Loucy (cell line): Measurements from ENCODE around the gene SLX4.

Experiments used
- H2AFZ ChIP-seq: fragments of 200-600 bp; sonication (generic); 2 replicates; pipeline ENCODE4 v1.6.0; 2016; ENCODE audit warnings: antibody characterized with exemption, mild to moderate bottlenecking, low read length, moderate library complexity
- H3F3A ChIP-seq: fragments of 200-600 bp; 2 replicates; pipeline ENCODE4 v1.6.0; 2016; ENCODE audit warnings: antibody characterized with exemption, low read depth, mild to moderate bottlenecking
- H3K27me3 ChIP-seq: fragments of 200-600 bp; sonication (generic); 2 replicates; pipeline ENCODE4 v1.6.1; 2014; ENCODE audit warnings: low read length, mild to moderate bottlenecking; ENCODE audit not compliant: insufficient read depth, poor library complexity, severe bottlenecking
- H3K36me3 ChIP-seq: fragments of 200-600 bp; sonication (generic); 2 replicates; pipeline ENCODE4 v1.6.1; 2016; ENCODE audit warnings: low read length; ENCODE audit not compliant: insufficient read depth
- H3K4me1 ChIP-seq: fragments of 200-600 bp; sonication (generic); 2 replicates; pipeline ENCODE4 v1.5.1; 2014; ENCODE audit warnings: low read length, mild to moderate bottlenecking; ENCODE audit not compliant: insufficient read depth, poor library complexity, severe bottlenecking
- H3K4me2 ChIP-seq: fragments of 200-600 bp; sonication (generic); 2 replicates; pipeline ENCODE4 v1.6.0; 2014; ENCODE audit warnings: antibody characterized with exemption, low read length, low read depth, mild to moderate bottlenecking; ENCODE audit not compliant: poor library complexity, severe bottlenecking
- H3K4me3 ChIP-seq: fragments of 200-600 bp; sonication (generic); 2 replicates; pipeline ENCODE4 v1.5.1; 2014; ENCODE audit warnings: low read length, mild to moderate bottlenecking, mixed read lengths; ENCODE audit not compliant: poor library complexity, severe bottlenecking
- H3K79me2 ChIP-seq: fragments of 200-600 bp; sonication (generic); 2 replicates; pipeline ENCODE4 v1.6.1; 2014; ENCODE audit warnings: low read length; ENCODE audit not compliant: insufficient read depth
- H3K9ac ChIP-seq: fragments of 200-600 bp; sonication (generic); 2 replicates; pipeline ENCODE4 v1.6.0; 2014; ENCODE audit warnings: mild to moderate bottlenecking, low read depth, low read length, moderate library complexity; ENCODE audit not compliant: poor library complexity, severe bottlenecking
- H3K9me2 ChIP-seq: fragments of 200-600 bp; sonication (generic); replicated peaks from 2 replicates; pipeline ENCODE4 v1.6.1; 2016; ENCODE audit warnings: low read depth, low read length, mixed read lengths
- H3K9me3 ChIP-seq: fragments of 200-600 bp; sonication (generic); 2 replicates; pipeline ENCODE4 v1.6.1; 2014; ENCODE audit warnings: mild to moderate bottlenecking, antibody characterized with exemption, low read length, low read depth; ENCODE audit not compliant: insufficient read depth
- H4K20me1 ChIP-seq: fragments of 200-600 bp; sonication (generic); 2 replicates; pipeline ENCODE4 v1.6.0; 2014; ENCODE audit warnings: antibody characterized with exemption, low read length, mild to moderate bottlenecking; ENCODE audit not compliant: insufficient read depth, poor library complexity, severe bottlenecking
- EZH2phosphoT487 ChIP-seq: fragments of 200-600 bp; IDR thresholded peaks from 2 replicates; pipeline ENCODE4 v1.6.1; 2018; ENCODE audit warnings: antibody characterized with exemption, mild to moderate bottlenecking, moderate library complexity, borderline replicate concordance
- TF ChIP-seq, protein P1 (sequence below): fragments of 200-600 bp; sonication (generic); conservative IDR thresholded peaks from 2 replicates; pipeline ENCODE4 v1.5.1; 2014; ENCODE audit warnings: mild to moderate bottlenecking, antibody characterized with exemption, low read length

Gene SLX4, protein sequence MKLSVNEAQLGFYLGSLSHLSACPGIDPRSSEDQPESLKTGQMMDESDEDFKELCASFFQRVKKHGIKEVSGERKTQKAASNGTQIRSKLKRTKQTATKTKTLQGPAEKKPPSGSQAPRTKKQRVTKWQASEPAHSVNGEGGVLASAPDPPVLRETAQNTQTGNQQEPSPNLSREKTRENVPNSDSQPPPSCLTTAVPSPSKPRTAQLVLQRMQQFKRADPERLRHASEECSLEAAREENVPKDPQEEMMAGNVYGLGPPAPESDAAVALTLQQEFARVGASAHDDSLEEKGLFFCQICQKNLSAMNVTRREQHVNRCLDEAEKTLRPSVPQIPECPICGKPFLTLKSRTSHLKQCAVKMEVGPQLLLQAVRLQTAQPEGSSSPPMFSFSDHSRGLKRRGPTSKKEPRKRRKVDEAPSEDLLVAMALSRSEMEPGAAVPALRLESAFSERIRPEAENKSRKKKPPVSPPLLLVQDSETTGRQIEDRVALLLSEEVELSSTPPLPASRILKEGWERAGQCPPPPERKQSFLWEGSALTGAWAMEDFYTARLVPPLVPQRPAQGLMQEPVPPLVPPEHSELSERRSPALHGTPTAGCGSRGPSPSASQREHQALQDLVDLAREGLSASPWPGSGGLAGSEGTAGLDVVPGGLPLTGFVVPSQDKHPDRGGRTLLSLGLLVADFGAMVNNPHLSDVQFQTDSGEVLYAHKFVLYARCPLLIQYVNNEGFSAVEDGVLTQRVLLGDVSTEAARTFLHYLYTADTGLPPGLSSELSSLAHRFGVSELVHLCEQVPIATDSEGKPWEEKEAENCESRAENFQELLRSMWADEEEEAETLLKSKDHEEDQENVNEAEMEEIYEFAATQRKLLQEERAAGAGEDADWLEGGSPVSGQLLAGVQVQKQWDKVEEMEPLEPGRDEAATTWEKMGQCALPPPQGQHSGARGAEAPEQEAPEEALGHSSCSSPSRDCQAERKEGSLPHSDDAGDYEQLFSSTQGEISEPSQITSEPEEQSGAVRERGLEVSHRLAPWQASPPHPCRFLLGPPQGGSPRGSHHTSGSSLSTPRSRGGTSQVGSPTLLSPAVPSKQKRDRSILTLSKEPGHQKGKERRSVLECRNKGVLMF (N-terminal part only)

DNA sequence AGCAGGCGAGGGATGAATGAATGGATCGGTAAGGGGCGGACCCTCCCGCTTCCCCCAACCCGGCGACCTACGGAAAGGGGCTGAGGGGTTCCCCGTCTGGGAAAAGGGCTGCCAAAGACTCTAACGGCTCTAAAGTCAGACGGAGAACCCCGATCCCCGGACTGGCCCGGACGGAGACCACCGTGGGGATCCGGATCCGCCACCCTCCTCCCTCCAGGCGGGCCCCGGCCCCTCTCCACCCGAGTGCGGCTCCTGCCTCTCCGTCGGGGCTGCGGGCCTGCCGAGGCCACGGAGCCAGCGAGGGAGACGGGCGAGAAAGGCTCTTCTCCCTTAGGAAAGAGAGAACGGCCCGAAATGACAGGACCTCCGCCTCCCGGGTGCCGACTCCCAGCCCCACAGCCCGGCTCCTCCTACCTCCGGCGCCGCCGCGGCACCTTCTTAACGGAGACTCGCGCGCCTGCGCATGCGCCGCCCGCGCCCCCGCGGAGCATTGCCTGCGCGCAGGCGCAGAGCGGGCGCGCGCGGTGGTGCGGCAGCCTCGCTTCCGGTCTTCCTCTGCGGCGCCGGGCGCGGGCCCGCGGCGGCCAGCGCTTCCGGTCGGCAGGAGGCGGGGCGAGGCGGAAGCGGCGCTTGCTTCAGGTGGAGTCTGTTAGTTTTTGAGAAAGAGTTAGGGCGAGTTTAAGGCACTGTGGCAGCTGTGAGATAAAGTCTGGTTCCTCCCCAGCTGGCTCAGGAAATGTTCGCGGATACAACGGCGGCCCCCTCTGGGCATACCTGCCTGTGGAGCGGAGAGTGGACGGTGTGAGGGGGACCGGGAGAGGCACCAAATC, at the start of gene SLX4:
Gene SLX4 (minus strand): TSS at position 461 of the 830 bp plus-strand sequence. CDS start 2,642 bp downstream, outside the sequence.
- H3K4me2 ChIP-seq, result peak within 1 kb of the TSS; percentile 90
- peak within 1 kb of the TSS; percentile 97 for H3K9ac ChIP-seq
- H3F3A ChIP-seq, result peaks cover 2% of the 10 kb centered on the region; the same call in 1 of the 2 replicates
- H4K20me1 ChIP-seq, result no peaks in the 10 kb centered on the region
- no peaks in the 10 kb centered on the region for H3K9me3 ChIP-seq
- peaks cover 33% of the 10 kb centered on the region for H3K4me1 ChIP-seq
- H3K9me2 ChIP-seq, result no peaks in the 10 kb centered on the region
- peak within 1 kb of the TSS; percentile 98 for H3K4me3 ChIP-seq
- H3K36me3 ChIP-seq, result no peaks in the 10 kb centered on the region
- no peaks in the 10 kb centered on the region for H3K27me3 ChIP-seq
- no peak for TF ChIP-seq EZH2phosphoT487
- TF ChIP-seq, protein P1, sequence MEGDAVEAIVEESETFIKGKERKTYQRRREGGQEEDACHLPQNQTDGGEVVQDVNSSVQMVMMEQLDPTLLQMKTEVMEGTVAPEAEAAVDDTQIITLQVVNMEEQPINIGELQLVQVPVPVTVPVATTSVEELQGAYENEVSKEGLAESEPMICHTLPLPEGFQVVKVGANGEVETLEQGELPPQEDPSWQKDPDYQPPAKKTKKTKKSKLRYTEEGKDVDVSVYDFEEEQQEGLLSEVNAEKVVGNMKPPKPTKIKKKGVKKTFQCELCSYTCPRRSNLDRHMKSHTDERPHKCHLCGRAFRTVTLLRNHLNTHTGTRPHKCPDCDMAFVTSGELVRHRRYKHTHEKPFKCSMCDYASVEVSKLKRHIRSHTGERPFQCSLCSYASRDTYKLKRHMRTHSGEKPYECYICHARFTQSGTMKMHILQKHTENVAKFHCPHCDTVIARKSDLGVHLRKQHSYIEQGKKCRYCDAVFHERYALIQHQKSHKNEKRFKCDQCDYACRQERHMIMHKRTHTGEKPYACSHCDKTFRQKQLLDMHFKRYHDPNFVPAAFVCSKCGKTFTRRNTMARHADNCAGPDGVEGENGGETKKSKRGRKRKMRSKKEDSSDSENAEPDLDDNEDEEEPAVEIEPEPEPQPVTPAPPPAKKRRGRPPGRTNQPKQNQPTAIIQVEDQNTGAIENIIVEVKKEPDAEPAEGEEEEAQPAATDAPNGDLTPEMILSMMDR, result no peak
- peaks cover 56% of the 10 kb centered on the region for H3K79me2 ChIP-seq
- H2AFZ ChIP-seq, result peak within 1 kb of the TSS; percentile 84

DNA sequence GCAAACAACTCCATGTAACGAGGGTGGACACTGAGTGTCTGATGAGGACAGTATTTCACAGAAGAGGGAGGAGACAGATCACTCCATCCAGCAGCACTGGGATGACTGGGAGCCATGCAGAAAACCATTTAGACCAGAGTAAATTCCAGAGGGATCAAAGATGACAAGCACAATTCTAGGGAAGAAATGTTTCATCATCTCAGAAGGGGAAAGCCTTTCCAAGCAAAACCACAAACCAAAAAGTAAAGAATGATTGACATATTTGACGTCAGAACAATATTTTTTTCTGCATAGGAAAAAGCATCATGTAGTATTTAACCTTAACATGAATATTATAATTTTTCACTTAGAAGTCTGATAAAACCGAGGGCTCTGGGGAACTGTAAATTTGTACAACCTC, 47.8 kb upstream of the SLX4 start:
- Histone ChIP-seq H3F3A (no peaks in the 10 kb centered on the region), H3K4me2 (no peak overlapping the region), H3K9ac (no peak overlapping the region), H3K36me3 (peaks cover 12% of the 10 kb centered on the region; the same call in 1 of the 2 replicates), H3K4me1 (peaks cover 4% of the 10 kb centered on the region), H3K27me3 (no peaks in the 10 kb centered on the region), H3K9me2 (no peaks in the 10 kb centered on the region), H4K20me1 (no peaks in the 10 kb centered on the region), H3K79me2 (no peaks in the 10 kb centered on the region), H2AFZ (no peak overlapping the region), H3K4me3 (no peak overlapping the region), H3K9me3 (no peaks in the 10 kb centered on the region)
- TF ChIP-seq EZH2phosphoT487, result no peak
- TF ChIP-seq, protein P1, result no peak
